ENCODE data around the gene CPNE4. TPM values are rescaled to one million over a fixed set of nuclear protein-coding genes. Genes with fewer than 3 reads are reported as not detected.
A peak's percentile ranks its signal among the peaks of the same experiment; 100 is the strongest.

Gene CPNE4
- total and polyA plus RNA-seq, 8 donors, result 0.14 to 1.7 (median 0.66) TPM

DNA sequence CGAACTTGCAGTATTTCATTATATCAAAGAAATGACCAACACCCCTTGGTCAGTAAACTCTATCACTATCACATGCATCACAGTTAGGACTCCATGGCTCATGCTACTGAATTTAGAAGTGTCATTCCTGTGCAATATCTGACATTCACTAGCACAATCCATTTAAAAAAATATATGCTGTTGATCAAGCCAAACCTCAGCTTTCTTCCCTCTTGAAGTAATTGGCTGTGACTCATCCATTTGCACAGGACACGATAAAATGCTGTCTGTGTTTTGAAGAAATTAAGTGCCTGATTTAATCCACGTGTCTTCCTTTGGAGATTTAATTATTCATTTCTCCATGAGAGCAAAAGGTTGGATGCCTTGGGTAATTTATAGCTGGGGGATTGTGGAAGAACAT lies 38.9 kb downstream of the CPNE4 start:
- FAIRE-seq, result no peak
- H3K36me3 ChIP-seq, result no peaks in the 10 kb centered on the region
- TF ChIP-seq, protein P1, sequence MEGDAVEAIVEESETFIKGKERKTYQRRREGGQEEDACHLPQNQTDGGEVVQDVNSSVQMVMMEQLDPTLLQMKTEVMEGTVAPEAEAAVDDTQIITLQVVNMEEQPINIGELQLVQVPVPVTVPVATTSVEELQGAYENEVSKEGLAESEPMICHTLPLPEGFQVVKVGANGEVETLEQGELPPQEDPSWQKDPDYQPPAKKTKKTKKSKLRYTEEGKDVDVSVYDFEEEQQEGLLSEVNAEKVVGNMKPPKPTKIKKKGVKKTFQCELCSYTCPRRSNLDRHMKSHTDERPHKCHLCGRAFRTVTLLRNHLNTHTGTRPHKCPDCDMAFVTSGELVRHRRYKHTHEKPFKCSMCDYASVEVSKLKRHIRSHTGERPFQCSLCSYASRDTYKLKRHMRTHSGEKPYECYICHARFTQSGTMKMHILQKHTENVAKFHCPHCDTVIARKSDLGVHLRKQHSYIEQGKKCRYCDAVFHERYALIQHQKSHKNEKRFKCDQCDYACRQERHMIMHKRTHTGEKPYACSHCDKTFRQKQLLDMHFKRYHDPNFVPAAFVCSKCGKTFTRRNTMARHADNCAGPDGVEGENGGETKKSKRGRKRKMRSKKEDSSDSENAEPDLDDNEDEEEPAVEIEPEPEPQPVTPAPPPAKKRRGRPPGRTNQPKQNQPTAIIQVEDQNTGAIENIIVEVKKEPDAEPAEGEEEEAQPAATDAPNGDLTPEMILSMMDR (IDR thresholded peaks at IDR 0.05), result no peak
- WGBS, 2 donors, result 46 to 56% methylated on average over 3 of the region's 3 CpGs
- ATAC-seq, result no peak
- H3K27ac ChIP-seq, result no peak overlapping the region
- no peaks in the 10 kb centered on the region for H3K27me3 ChIP-seq
- intact Hi-C loops (cut with DNase I), result no loop called here
- DNase-seq, result no peak
- no peaks in the 10 kb centered on the region for H3K9me3 ChIP-seq
- no peak overlapping the region for H3K4me3 ChIP-seq
- no peaks in the 10 kb centered on the region for H3K4me1 ChIP-seq

DNA sequence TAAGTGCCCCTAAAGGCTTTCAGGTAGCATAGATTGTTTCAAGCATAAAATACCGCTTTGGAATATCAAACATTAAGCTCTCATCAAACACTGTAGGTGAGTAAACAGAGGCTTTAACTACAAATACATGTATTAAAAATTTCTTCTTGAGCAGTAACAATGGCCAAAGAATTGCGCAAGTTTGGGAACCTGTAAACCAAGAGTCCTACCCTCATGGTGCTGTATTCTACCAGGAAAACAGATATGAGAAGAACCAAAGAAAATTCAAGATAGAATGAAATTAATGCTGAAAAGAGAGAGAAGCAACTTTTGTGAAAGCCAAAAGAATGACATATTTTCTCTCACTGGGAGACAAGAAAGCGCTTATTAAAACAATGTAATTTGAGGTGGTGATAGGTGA lies 45.5 kb downstream of the CPNE4 start:
- DNase-seq, result no peak
- H3K27ac ChIP-seq, result no peak overlapping the region
- no peak for FAIRE-seq
- no peak overlapping the region for H3K4me3 ChIP-seq
- no peaks in the 10 kb centered on the region for H3K9me3 ChIP-seq
- TF ChIP-seq, protein P1 (IDR thresholded peaks at IDR 0.05), result no peak
- H3K36me3 ChIP-seq, result no peaks in the 10 kb centered on the region
- H3K4me1 ChIP-seq, result no peaks in the 10 kb centered on the region
- no peak for ATAC-seq
- 83 to 90% methylated on average over 1 to 3 of the region's 3 CpGs for WGBS, 2 donors
- intact Hi-C loops (cut with DNase I), result no loop called here
- H3K27me3 ChIP-seq, result no peaks in the 10 kb centered on the region

DNA sequence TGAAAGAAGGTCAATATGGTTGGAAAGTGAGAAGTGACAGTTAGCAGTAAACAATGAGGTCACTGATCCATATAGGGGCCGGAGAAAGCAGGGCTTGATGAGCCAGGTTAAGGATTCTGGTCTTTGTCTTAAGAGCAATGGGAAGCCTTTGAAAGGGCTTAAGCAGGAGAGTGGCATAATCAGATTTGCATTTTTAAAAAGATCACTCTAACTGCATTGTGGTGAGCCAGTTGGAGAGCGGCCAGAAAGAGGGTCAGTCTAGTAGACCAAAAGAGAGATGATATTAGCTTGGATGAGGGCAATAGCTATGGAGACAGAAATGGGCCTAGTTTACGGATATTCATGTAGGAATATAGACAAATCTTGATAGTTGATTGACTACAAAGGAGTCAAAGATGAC lies 46.6 kb downstream of the CPNE4 start:
- TF ChIP-seq, protein P1 (IDR thresholded peaks at IDR 0.05), result no peak
- Histone ChIP-seq H3K27ac (no peak overlapping the region), H3K27me3 (no peaks in the 10 kb centered on the region), H3K9me3 (no peaks in the 10 kb centered on the region), H3K4me3 (no peak overlapping the region), H3K36me3 (no peaks in the 10 kb centered on the region), H3K4me1 (no peaks in the 10 kb centered on the region)
- no peak for ATAC-seq
- DNase-seq, result no peak
- 71 to 75% methylated on average over 3 of the region's 3 CpGs for WGBS, 2 donors
- intact Hi-C loops (cut with DNase I), result no loop called here
- no peak for FAIRE-seq

DNA sequence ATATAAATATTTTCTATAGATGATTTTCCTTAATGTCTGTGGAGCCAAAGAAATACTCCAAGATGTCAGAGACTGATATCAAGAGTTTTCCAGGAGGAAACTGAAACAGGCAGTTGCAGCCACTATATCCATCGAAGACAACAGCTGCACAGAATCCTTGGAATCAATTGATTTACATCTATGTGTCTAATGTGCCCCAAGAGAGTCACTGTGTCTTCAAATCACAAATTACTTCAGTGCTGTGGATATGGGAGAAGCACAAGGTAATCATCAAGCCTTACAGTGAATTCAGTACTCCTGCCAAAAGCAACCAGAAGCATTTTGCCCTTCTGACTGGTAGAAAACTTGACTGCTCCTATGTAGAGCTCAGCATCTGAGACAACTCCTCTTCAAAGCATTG lies 51.1 kb downstream of the CPNE4 start:
- Histone ChIP-seq H3K27ac (no peak overlapping the region), H3K4me1 (no peaks in the 10 kb centered on the region), H3K27me3 (no peaks in the 10 kb centered on the region), H3K9me3 (no peaks in the 10 kb centered on the region), H3K36me3 (no peaks in the 10 kb centered on the region), H3K4me3 (no peak overlapping the region)
- intact Hi-C loops (cut with DNase I), result no loop called here
- DNase-seq (no peak), FAIRE-seq (no peak), ATAC-seq (no peak)
- 53 to 70% methylated on average over 1 of the region's 1 CpG for WGBS, 2 donors
- TF ChIP-seq, protein P1 (IDR thresholded peaks at IDR 0.05), result no peak

DNA sequence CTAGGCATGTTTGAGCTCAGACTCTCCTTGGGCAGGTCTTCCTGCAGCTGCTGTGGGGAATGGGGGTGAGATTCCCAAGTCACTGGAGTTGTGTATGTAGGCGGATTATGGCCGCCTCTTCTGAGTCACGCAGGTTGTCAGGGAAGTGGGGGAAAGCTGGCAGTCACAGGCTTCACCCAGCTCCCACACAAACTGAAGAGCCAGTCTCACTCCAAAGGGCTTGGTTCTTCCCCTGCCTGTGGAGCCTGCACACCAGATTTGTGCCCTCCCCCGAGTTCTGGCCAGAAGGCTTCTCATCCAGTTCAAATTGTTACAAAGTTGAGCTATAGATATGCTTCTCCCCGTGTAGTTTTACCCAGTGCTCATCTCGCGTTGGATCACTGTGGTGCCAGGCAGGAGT lies 53.5 kb downstream of the CPNE4 start:
- Histone ChIP-seq H3K9me3 (no peaks in the 10 kb centered on the region), H3K4me3 (no peak overlapping the region), H3K27ac (no peak overlapping the region), H3K4me1 (no peaks in the 10 kb centered on the region), H3K36me3 (no peaks in the 10 kb centered on the region), H3K27me3 (no peaks in the 10 kb centered on the region)
- DNase-seq (peak in 1 of 6 donors; percentile 14), FAIRE-seq (no peak), ATAC-seq (no peak)
- intact Hi-C loops (cut with DNase I), result no loop called here
- TF ChIP-seq, protein P1 (IDR thresholded peaks at IDR 0.05), result no peak
- 65 to 79% methylated on average over 7 of the region's 7 CpGs for WGBS, 2 donors
